ENCODE measurements around the gene PCMT1. TPM values are rescaled to one million over a fixed set of nuclear protein-coding genes. Genes with fewer than 3 reads are reported as not detected.

PCMT1 gene
- total and polyA plus RNA-seq, 2 of the 8 experiments (the other 6 are each of a cell fraction or from before 2014, with no cell fraction given), result 84.3 to 91.3 TPM

DNA sequence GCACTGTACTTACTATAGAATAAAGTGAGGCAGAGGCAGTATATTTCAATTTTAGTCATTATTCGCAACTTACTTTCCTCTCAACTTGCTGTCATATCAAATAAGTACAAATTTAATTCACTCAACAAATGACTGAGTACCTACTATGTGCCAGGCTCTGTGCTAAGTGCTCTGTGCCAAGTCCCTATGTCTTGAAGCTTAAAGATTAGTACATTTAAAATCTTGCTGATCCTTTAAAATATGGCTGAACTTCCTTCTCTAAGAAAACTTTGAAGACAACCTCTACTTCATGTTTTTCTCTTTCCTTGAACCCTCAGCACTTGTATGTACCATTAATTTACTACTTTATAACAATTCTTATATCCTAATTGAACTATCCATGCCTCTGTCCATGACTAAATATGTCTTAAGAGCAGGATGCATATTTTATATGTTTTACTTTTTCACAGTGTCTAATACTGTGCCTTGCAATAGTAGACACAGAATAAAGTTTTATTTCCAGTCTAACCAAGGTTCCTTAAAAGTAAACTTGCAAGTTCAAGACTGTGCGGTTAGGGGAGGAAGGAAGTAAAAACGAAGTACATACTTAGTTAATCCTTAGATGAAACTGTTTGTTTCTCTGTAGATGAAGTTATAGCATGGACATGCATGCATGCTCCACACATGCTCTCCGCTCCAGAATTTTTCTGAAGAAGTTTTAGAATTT is 21.6 kb upstream of the PCMT1 start:
- no peaks in the 10 kb centered on the region for H3K9me3 ChIP-seq (ENCODE audit: insufficient read depth in 2 of 2, low read depth in 1 of 2, low read length in 1 of 2)
- no peaks in the 10 kb centered on the region for H3K23me2 ChIP-seq (ENCODE audit: low read depth, low read length)
- H4K91ac ChIP-seq (replicated peaks; ENCODE audit: insufficient read length, low read length), result no peak overlapping the region
- DNase-seq (ENCODE audit: low read depth in 1 of 2, low spot score in 2 of 2) (no peak), FAIRE-seq (no peak)
- POLR2A ChIA-PET (ENCODE audit: partially characterized antibody), result interaction anchor here (1.1 kb wide), 1 partner anchor 10 kb away, joined by 4 read pairs; no protein-coding TSS in a partner anchor
- no peak overlapping the region for H2BK20ac ChIP-seq (ENCODE audit: low read length)
- H2AFZ ChIP-seq (ENCODE audit: low read length), result no peak overlapping the region
- H4K5ac ChIP-seq (ENCODE audit: insufficient read length, low read depth, low read length), result no peak overlapping the region
- H3K79me2 ChIP-seq (ENCODE audit: control insufficient read depth in 1 of 2, insufficient read depth in 2 of 2, low read length in 2 of 2), result no peaks in the 10 kb centered on the region
- no peak overlapping the region for H3K9ac ChIP-seq (replicated peaks in 1 of 4; ENCODE audit: extremely low read depth in 1 of 4, low read depth in 3 of 4, low read length in 3 of 4)
- H4K20me1 ChIP-seq (replicated peaks in 1 of 2; ENCODE audit: control insufficient read depth in 1 of 2, insufficient read depth in 2 of 2, low read length in 2 of 2), result peaks cover 0 to 1% of the 10 kb centered on the region in 2 experiments
- CTCF ChIA-PET (ENCODE audit: partially characterized antibody), result no interaction called here
- H2AK5ac ChIP-seq (ENCODE audit: low read depth, low read length), result no peak overlapping the region
- no peak overlapping the region for H3K4me3 ChIP-seq (ENCODE audit: extremely low read depth in 1 of 4, insufficient read depth in 2 of 4, low read depth in 3 of 4, low read length in 4 of 4)
- H4K8ac ChIP-seq (ENCODE audit: extremely low read depth, insufficient read depth, low read length), result no peak overlapping the region
- TF ChIP-seq GTF2F1 (IDR thresholded peaks at IDR 0.05; ENCODE audit: borderline replicate concordance, low read depth, low read length) (no peak), SIX5 (IDR thresholded peaks at IDR 0.05; ENCODE audit: low read depth, low read length) (no peak), RXRA (IDR thresholded peaks at IDR 0.05; ENCODE audit: insufficient read depth, low read depth, low read length) (no peak), PHF8 (conservative IDR thresholded peaks at IDR 0.05; ENCODE audit: low read depth, low read length) (no peak), RAD21 (IDR thresholded peaks at IDR 0.05 in 1 of 2, conservative IDR thresholded peaks at IDR 0.05 in 1 of 2; ENCODE audit: low read depth in 2 of 2, low read length in 2 of 2) (no peak), EZH2 (IDR thresholded peaks at IDR 0.05; ENCODE audit: low read depth, low read length, severe bottlenecking) (no peak), HDAC2 (IDR thresholded peaks at IDR 0.05; ENCODE audit: borderline replicate concordance in 1 of 2, low read depth in 2 of 2, low read length in 2 of 2) (no peak), SIN3A (conservative IDR thresholded peaks at IDR 0.05 in 1 of 2, IDR thresholded peaks at IDR 0.05 in 1 of 2; ENCODE audit: low read depth in 1 of 2, low read length in 2 of 2) (no peak)
- TF ChIP-seq, protein P1, sequence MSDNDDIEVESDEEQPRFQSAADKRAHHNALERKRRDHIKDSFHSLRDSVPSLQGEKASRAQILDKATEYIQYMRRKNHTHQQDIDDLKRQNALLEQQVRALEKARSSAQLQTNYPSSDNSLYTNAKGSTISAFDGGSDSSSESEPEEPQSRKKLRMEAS (IDR thresholded peaks at IDR 0.05), result no peak
- no peak overlapping the region for H2BK5ac ChIP-seq (ENCODE audit: low read depth, low read length)
- H2BK12ac ChIP-seq (ENCODE audit: low read depth, low read length), result no peak overlapping the region
- no peaks in the 10 kb centered on the region for H3K79me1 ChIP-seq (ENCODE audit: low read depth, low read length)
- no peak overlapping the region for H3K27ac ChIP-seq (ENCODE audit: low read depth, low read length)
- H3K27me3 ChIP-seq (replicated peaks in 1 of 4; ENCODE audit: control insufficient read depth in 3 of 4, extremely low read depth in 1 of 4, insufficient read depth in 3 of 4, low read length in 3 of 4), result no peaks in the 10 kb centered on the region
- H2BK120ac ChIP-seq (replicated peaks; ENCODE audit: low read depth, low read length), result no peak overlapping the region
- H3K36me3 ChIP-seq (ENCODE audit: control insufficient read depth in 2 of 4, insufficient read depth in 4 of 4, low read length in 3 of 4), result peaks cover 13 to 54% (median 39%) of the 10 kb centered on the region in 4 experiments
- no peak overlapping the region for H2BK15ac ChIP-seq (ENCODE audit: low read length)
- H3K4me2 ChIP-seq (ENCODE audit: insufficient read depth in 1 of 2, low read depth in 2 of 2, low read length in 2 of 2), result no peak overlapping the region
- H3K56ac ChIP-seq (replicated peaks; ENCODE audit: insufficient read length, low read depth, low read length), result no peak overlapping the region
- H3K18ac ChIP-seq (ENCODE audit: extremely low read depth, low read length), result no peak overlapping the region
- no peak overlapping the region for H3K14ac ChIP-seq (ENCODE audit: insufficient read length)
- WGBS, 2 experiments (ENCODE audit: extremely low coverage in 1 of 2, insufficient coverage in 1 of 2, insufficient read length in 1 of 2, insufficient replicate concordance in 2 of 2, low coverage in 1 of 2, low lambda C conversion rate in 2 of 2, missing lambda C conversion rate in 1 of 2), result 86% methylated on average over 4 of the region's 4 CpGs; no CpG with 5 or more reads in 1 of the 2 experiments
- no peak overlapping the region for H3K4ac ChIP-seq (replicated peaks; ENCODE audit: insufficient read length, low read depth, low read length)
- H3K23ac ChIP-seq (ENCODE audit: insufficient read length), result no peak overlapping the region
- H3K4me1 ChIP-seq (replicated peaks in 1 of 4; ENCODE audit: control insufficient read depth in 3 of 4, insufficient read depth in 4 of 4, low read length in 3 of 4), result no peaks in the 10 kb centered on the region

Measured in H1 (cell line).